NT2/D1 (cell line): ENCODE data around the gene RND3.

Experiments
- DNase-seq: peaks from one replicate; pipeline ENCODE4 v3.0.0-alpha.2; 2011; ENCODE audit warnings: low read depth, low spot score
- H3K27me3 ChIP-seq: 2 replicates; pipeline ENCODE4 v1.6.0; 2011; ENCODE audit warnings: mild to moderate bottlenecking; ENCODE audit not compliant: insufficient read length, insufficient read depth
- H3K36me3 ChIP-seq: 2 replicates; pipeline ENCODE4 v1.6.1; 2011; ENCODE audit warnings: mild to moderate bottlenecking, low read length, mixed read lengths; ENCODE audit not compliant: insufficient read depth, insufficient read length
- H3K4me1 ChIP-seq: 2 replicates; pipeline ENCODE4 v1.5.1; 2011; ENCODE audit not compliant: insufficient read depth, insufficient read length
- H3K4me3 ChIP-seq: 2 replicates; pipeline ENCODE4 v1.5.1; 2011; ENCODE audit warnings: low read depth; ENCODE audit not compliant: insufficient read length
- H3K9ac ChIP-seq: 2 replicates; pipeline ENCODE4 v1.6.0; 2011; ENCODE audit warnings: low read depth; ENCODE audit not compliant: insufficient read length
- H3K9me3 ChIP-seq: 2 replicates; pipeline ENCODE4 v1.5.1; 2011; ENCODE audit warnings: mild to moderate bottlenecking, low read length; ENCODE audit not compliant: insufficient read depth
- SUZ12 ChIP-seq: IDR thresholded peaks from 2 replicates; pipeline ENCODE4 v1.6.1; 2011; ENCODE audit not compliant: insufficient read length, insufficient read depth; ENCODE audit errors: extremely low read depth
- YY1 ChIP-seq: IDR thresholded peaks from 2 replicates; pipeline ENCODE4 v1.6.1; 2011; ENCODE audit not compliant: insufficient read length, insufficient read depth
- ZNF274 ChIP-seq: IDR thresholded peaks from 2 replicates; pipeline ENCODE4 v1.6.1; 2011; ENCODE audit warnings: mild to moderate bottlenecking, low read depth, low read length

The RND3 gene

GRCh38 chr2:150507071-150507470 is 19.6 kb upstream of the RND3 start:
- DNase-seq = no peak
- no peak overlapping the region for H3K9ac ChIP-seq
- H3K27me3 ChIP-seq = no peaks in the 10 kb centered on the region
- no peak overlapping the region for H3K4me3 ChIP-seq
- TF ChIP-seq ZNF274 (no peak), SUZ12 (no peak), YY1 (no peak)
- no peaks in the 10 kb centered on the region for H3K9me3 ChIP-seq
- no peaks in the 10 kb centered on the region for H3K4me1 ChIP-seq
- H3K36me3 ChIP-seq = no peaks in the 10 kb centered on the region

DNA sequence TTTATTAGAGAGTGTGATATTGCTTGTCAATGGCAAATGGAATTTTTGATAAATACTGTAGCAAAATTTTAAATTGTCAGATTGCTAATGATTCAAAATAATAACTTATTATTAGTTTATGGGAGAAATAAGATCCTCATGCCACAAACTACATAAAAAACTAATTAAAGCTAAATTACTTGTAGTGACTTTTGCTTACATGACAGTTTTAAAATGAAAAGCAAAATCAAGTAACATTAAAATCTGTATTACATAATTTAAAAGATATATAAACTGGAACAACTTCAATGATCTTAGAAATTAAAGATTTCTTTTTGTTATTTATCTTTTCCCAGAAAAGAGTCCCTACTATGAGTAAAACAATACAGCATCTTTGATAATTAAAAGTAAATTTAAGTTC is 17.7 kb upstream of the RND3 start:
- H3K4me3 ChIP-seq = no peak overlapping the region
- H3K9me3 ChIP-seq = no peaks in the 10 kb centered on the region
- no peaks in the 10 kb centered on the region for H3K4me1 ChIP-seq
- H3K36me3 ChIP-seq = no peaks in the 10 kb centered on the region
- no peak overlapping the region for H3K9ac ChIP-seq
- no peaks in the 10 kb centered on the region for H3K27me3 ChIP-seq
- DNase-seq = no peak
- TF ChIP-seq SUZ12 (no peak), YY1 (no peak), ZNF274 (no peak)

DNA sequence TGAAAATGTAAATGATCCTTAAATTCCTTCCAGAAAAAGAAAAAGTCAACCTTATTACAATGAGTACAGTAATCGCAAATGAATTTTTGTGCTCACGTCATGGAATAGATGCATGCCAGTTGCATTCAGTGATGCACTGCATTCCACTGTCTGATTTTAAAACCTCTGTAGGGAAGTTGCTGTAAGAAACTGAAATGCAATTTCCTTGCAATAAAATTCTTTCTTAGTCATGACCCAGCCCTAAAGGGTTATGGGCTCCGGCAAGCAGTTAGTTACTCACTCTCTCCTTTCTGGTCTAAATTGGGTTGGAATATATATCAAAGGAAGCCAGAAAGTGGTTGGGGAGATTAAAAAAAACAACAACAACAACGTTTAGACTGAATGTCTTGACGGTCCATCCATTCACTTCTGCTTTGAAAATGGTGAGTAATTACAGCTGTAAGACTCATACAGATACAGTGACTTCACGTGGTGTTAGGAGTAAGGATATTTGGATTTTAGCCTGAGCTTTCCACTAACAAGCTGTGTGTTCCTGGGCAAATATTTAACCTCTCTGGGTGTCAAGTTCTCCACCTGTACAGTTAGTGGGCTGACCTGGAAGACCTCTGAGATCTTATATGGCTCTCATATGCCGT is 8.6 kb upstream of the RND3 start:
- no peaks in the 10 kb centered on the region for H3K27me3 ChIP-seq
- H3K4me1 ChIP-seq = no peaks in the 10 kb centered on the region
- H3K9ac ChIP-seq = no peak overlapping the region
- H3K9me3 ChIP-seq = no peaks in the 10 kb centered on the region
- TF ChIP-seq YY1 (no peak), SUZ12 (no peak), ZNF274 (no peak)
- no peaks in the 10 kb centered on the region for H3K36me3 ChIP-seq
- H3K4me3 ChIP-seq = no peak overlapping the region
- DNase-seq = no peak

DNA sequence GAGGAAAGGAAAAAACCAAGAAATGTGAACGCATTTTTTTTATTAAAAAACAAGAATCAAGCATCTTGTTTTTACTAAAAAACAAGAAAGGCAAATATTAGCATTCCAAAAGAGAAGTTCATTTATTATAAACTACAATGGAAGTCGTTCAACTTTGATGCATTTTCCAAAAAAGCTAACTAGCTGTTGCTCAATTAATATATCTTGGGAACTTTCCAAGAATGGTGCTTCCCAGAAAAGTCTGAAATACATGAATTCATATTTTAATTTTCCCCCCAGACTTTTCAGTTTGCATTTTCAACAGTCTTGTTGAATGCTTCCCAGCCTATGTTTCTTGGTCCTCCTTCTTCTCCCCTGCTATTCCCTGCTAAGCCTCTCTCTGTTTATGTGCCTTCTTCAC is 7.5 kb upstream of the RND3 start:
- H3K4me1 ChIP-seq = no peaks in the 10 kb centered on the region
- H3K27me3 ChIP-seq = no peaks in the 10 kb centered on the region
- no peak overlapping the region for H3K9ac ChIP-seq
- H3K4me3 ChIP-seq = no peak overlapping the region
- H3K9me3 ChIP-seq = no peaks in the 10 kb centered on the region
- no peaks in the 10 kb centered on the region for H3K36me3 ChIP-seq
- no peak for DNase-seq
- TF ChIP-seq SUZ12 (no peak), YY1 (no peak), ZNF274 (no peak)

GRCh38 chr2:150494234-150494945 is 6.9 kb upstream of the RND3 start:
- Histone ChIP-seq H3K4me1 (no peaks in the 10 kb centered on the region), H3K36me3 (no peaks in the 10 kb centered on the region), H3K9ac (no peak overlapping the region), H3K27me3 (no peaks in the 10 kb centered on the region), H3K4me3 (no peak overlapping the region), H3K9me3 (no peaks in the 10 kb centered on the region)
- DNase-seq = no peak
- TF ChIP-seq YY1 (no peak), ZNF274 (no peak), SUZ12 (no peak)

DNA sequence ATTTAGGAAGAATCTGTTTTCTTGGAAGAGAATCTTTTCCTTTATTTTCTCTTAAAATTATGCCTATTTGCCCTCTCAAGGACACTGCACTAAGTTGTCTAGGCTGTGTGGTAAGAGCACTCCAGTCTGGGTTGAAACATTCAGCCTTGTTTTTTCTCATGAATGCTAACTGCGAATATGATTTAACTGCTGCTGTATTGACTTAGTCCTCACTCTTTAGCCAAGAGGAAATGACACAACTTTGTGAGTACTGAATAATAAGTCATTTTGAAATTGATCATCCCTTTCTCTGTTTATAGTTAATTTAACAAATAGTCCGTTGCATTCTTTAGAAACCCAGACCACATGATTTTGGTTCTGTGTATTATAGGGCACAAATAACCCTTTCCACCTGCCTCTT is 4.5 kb upstream of the RND3 start:
- Histone ChIP-seq H3K27me3 (no peaks in the 10 kb centered on the region), H3K4me3 (no peak overlapping the region), H3K36me3 (no peaks in the 10 kb centered on the region), H3K9ac (no peak overlapping the region), H3K4me1 (no peaks in the 10 kb centered on the region), H3K9me3 (no peaks in the 10 kb centered on the region)
- DNase-seq = no peak
- TF ChIP-seq SUZ12 (no peak), YY1 (no peak), ZNF274 (no peak)

- DNase-seq = no peak
- TF ChIP-seq SUZ12 (no peak), ZNF274 (no peak), YY1 (no peak)
- Histone ChIP-seq H3K4me1 (no peaks in the 10 kb centered on the region), H3K9me3 (no peaks in the 10 kb centered on the region), H3K27me3 (peaks cover 4% of the 10 kb centered on the region), H3K36me3 (peaks cover 2% of the 10 kb centered on the region), H3K9ac (no peak overlapping the region), H3K4me3 (no peak overlapping the region)
Observed at GRCh38 chr2:150491430-150491829, 4.0 kb upstream of the RND3 start.
